IMR-90 (cell line): ENCODE measurements around the gene NDUFAF5. TPM values are rescaled to one million over a fixed set of nuclear protein-coding genes. Genes with fewer than 3 reads are reported as not detected.
A peak's percentile ranks its signal among the peaks of the same experiment; 100 is the strongest.

Experiments
- ATAC-seq: fragments of 200-7000 bp; cut with Tn5 transposase; 2 replicates; pipeline ENCODE4 v1.9.1; 2020; ENCODE audit warnings: low read depth, mild to moderate bottlenecking, moderate library complexity
- BruUV-seq: library from RNA; stranded (reverse); fragments of 400-500 nt; replicated peaks from 2 replicates; lab custom pipeline; 2021; lab: Mats Ljungman, UMichigan
- CTCF ChIA-PET: fragments of 300-600 bp; formaldehyde crosslinking; extraction: SDS; loops from one replicate; lab custom pipeline; 2021; ENCODE audit warnings: antibody characterized with exemption; lab: Yijun Ruan, JAX
- POLR2A ChIA-PET: fragments of 300-600 bp; sonication (Branson Sonifier 250); formaldehyde crosslinking; loops from one replicate; lab custom pipeline; 2022; ENCODE audit warnings: antibody characterized with exemption; ENCODE audit not compliant: unreplicated experiment; lab: Charles Lee
- DNase-seq: peaks from one replicate; pipeline ENCODE4 v3.0.0; 2013
- H2AFZ ChIP-seq: replicated peaks from 2 replicates; pipeline ENCODE3; 2013; ENCODE audit warnings: low read length, mild to moderate bottlenecking; ENCODE audit not compliant: poor library complexity
- H2AK5ac ChIP-seq: 2 replicates; pipeline ENCODE4 v1.6.1; 2013; ENCODE audit warnings: low read depth, low read length, inconsistent platforms
- H2AK9ac ChIP-seq: replicated peaks from 2 replicates; pipeline ENCODE3; 2013; ENCODE audit warnings: mild to moderate bottlenecking, low read depth, low read length, moderate library complexity; ENCODE audit not compliant: poor library complexity
- H2BK120ac ChIP-seq: 2 replicates; pipeline ENCODE4 v1.6.1; 2013; ENCODE audit warnings: low read depth, low read length, inconsistent platforms
- H2BK15ac ChIP-seq: 3 replicates; pipeline ENCODE4 v1.6.1; 2013; ENCODE audit warnings: low read depth, low read length, inconsistent platforms
- H2BK20ac ChIP-seq: 2 replicates; pipeline ENCODE4 v1.6.1; 2013; ENCODE audit warnings: low read depth, mild to moderate bottlenecking, inconsistent platforms, low read length, moderate library complexity
- H2BK5ac ChIP-seq: 2 replicates; pipeline ENCODE4 v1.6.1; 2013; ENCODE audit warnings: mild to moderate bottlenecking, low read depth, low read length, inconsistent platforms; ENCODE audit not compliant: poor library complexity, severe bottlenecking
- H3K14ac ChIP-seq: replicated peaks from 2 replicates; pipeline ENCODE4 v1.6.1; 2013; ENCODE audit warnings: low read depth, low read length, inconsistent platforms
- H3K18ac ChIP-seq: 2 replicates; pipeline ENCODE4 v1.6.1; 2013; ENCODE audit warnings: low read depth, low read length, control low read depth
- H3K23ac ChIP-seq: 2 replicates; pipeline ENCODE4 v1.6.1; 2013; ENCODE audit warnings: low read depth, low read length, inconsistent platforms
- H3K27ac ChIP-seq: 2 replicates; pipeline ENCODE4 v1.5.1; 2013; ENCODE audit warnings: mild to moderate bottlenecking, control low read depth, low read length; ENCODE audit not compliant: insufficient read depth
- H3K27me3 ChIP-seq: 2 replicates; pipeline ENCODE4 v1.6.1; 2013; ENCODE audit warnings: low read length; ENCODE audit not compliant: control insufficient read depth, insufficient read depth
- H3K36me3 ChIP-seq: 2 replicates; pipeline ENCODE4 v1.6.1; 2013; ENCODE audit warnings: low read length, mixed read lengths; ENCODE audit not compliant: control insufficient read depth, insufficient read depth
- H3K4ac ChIP-seq: 2 replicates; pipeline ENCODE4 v1.6.1; 2013; ENCODE audit warnings: low read depth, low read length, inconsistent platforms
- H3K4me1 ChIP-seq: 2 replicates; pipeline ENCODE4 v1.6.1; 2013; ENCODE audit warnings: low read length, mixed read lengths; ENCODE audit not compliant: control insufficient read depth, insufficient read depth
- H3K4me2 ChIP-seq: 2 replicates; pipeline ENCODE4 v1.6.1; 2013; ENCODE audit warnings: low read depth, mild to moderate bottlenecking, control low read depth, low read length, moderate library complexity
- H3K4me3 ChIP-seq: 2 replicates; pipeline ENCODE4 v1.5.1; 2013; ENCODE audit warnings: low read depth, mild to moderate bottlenecking, control low read depth, low read length, moderate library complexity; ENCODE audit not compliant: insufficient read depth
- H3K56ac ChIP-seq: 2 replicates; pipeline ENCODE4 v1.6.1; 2013; ENCODE audit warnings: low read length, inconsistent platforms; ENCODE audit not compliant: insufficient read depth; ENCODE audit errors: extremely low read depth
- H3K79me1 ChIP-seq, 2 experiments: 2 replicates each; pipeline ENCODE4 v1.6.1; 2013; ENCODE audit warnings: low read length in 2 of 2, inconsistent platforms in 1 of 2, low read depth in 1 of 2
- H3K9ac ChIP-seq: 2 replicates; pipeline ENCODE4 v1.6.1; 2013; ENCODE audit warnings: low read depth, low read length, control low read depth
- H3K9me1 ChIP-seq: 2 replicates; pipeline ENCODE4 v1.6.1; 2013; ENCODE audit warnings: low read length, inconsistent platforms; ENCODE audit not compliant: insufficient read depth
- H3K9me3 ChIP-seq: 2 replicates; pipeline ENCODE4 v1.6.1; 2013; ENCODE audit warnings: low read length; ENCODE audit not compliant: control insufficient read depth, insufficient read depth
- H4K20me1 ChIP-seq: 2 replicates; pipeline ENCODE4 v1.6.1; 2013; ENCODE audit warnings: low read length, inconsistent platforms; ENCODE audit not compliant: insufficient read depth
- H4K5ac ChIP-seq: 2 replicates; pipeline ENCODE4 v1.6.1; 2013; ENCODE audit warnings: mild to moderate bottlenecking, low read depth, low read length, control low read depth
- H4K8ac ChIP-seq, 2 experiments: 2 replicates each; pipeline ENCODE4 v1.6.1; 2013; ENCODE audit warnings: low read depth in 2 of 2, low read length in 2 of 2, control low read depth in 1 of 2, inconsistent platforms in 1 of 2
- H4K91ac ChIP-seq: 2 replicates; pipeline ENCODE4 v1.6.1; 2013; ENCODE audit warnings: low read depth, low read length, inconsistent platforms; ENCODE audit not compliant: insufficient read depth
- MAFK ChIP-seq: IDR thresholded peaks from 2 replicates; pipeline ENCODE4 v1.6.1; 2012; ENCODE audit warnings: low read depth, low read length, improper control_type of control experiment
- MXI1 ChIP-seq: IDR thresholded peaks from 2 replicates; pipeline ENCODE4 v1.6.1; 2012; ENCODE audit warnings: low read depth, mild to moderate bottlenecking, low read length, moderate library complexity, borderline replicate concordance
- WGBS, 2 experiments: methylation state at CpG; one replicate each; pipeline versions ENCODE4 v1.1.5 to v1.1.7; 2013; ENCODE audit warnings: missing lambda C conversion rate in 2 of 2; ENCODE audit not compliant: insufficient read length in 1 of 2; ENCODE audit errors: extremely low coverage in 2 of 2; 5-methylcytosine and 5-hydroxymethylcytosine counted together
- dilution Hi-C: fragments of 300-500 bp; cut with HindIII; formaldehyde crosslinking; loops from one replicate; pipeline ENCODE4 v1.14.3; 2018; ENCODE audit warnings: low sequenced_read_pairs; ENCODE audit not compliant: unreplicated experiment
- in situ Hi-C: fragments of 300-500 bp; cut with MboI; formaldehyde crosslinking; loops from 3 replicates; pipeline ENCODE4 v1.14.3; 2019; ENCODE audit warnings: low sequenced_read_pairs, inconsistent platforms, mixed read lengths
- intact Hi-C: fragments of 100-400 bp; cut with micrococcal nuclease; formaldehyde crosslinking; loops from 2 replicates; pipeline ENCODE4 v1.10.0; 2022
- polyA plus RNA-seq, 3 experiments: library from polyadenylated mRNA; depleted of rRNA; stranded (reverse); fragments of >200 nt; gene quantifications; 2 replicates each; pipeline ENCODE4 v1.2.3, GENCODE V29; 2012; ENCODE audit warnings: low replicate concordance in 1 of 3
- total RNA-seq: library from RNA; depleted of rRNA; stranded (reverse); fragments of >200 nt; gene quantifications from 2 replicates; pipeline ENCODE4 v1.2.3, GENCODE V29; 2012

NDUFAF5 gene
- total and polyA plus RNA-seq, 2 of the 4 experiments (the other 2 are of a cell fraction) = 6.8 to 12.3 TPM

GRCh38 chr20:13753436-13754036 lies 31.3 kb upstream of the NDUFAF5 start:
- Histone ChIP-seq H3K4ac (no peak overlapping the region), H3K36me3 (peaks cover 5% of the 10 kb centered on the region; the same call in 1 of the 2 replicates), H2BK20ac (no peak overlapping the region), H3K4me3 (no peak overlapping the region), H2BK120ac (no peak overlapping the region), H2BK5ac (no peak overlapping the region), H3K9ac (no peak overlapping the region), H3K9me3 (no peaks in the 10 kb centered on the region), H4K91ac (no peak overlapping the region), H2BK15ac (no peak overlapping the region), H3K23ac (no peak overlapping the region), H2AFZ (no peak overlapping the region), H4K5ac (no peak overlapping the region), H3K18ac (no peak overlapping the region), H3K9me1 (no peaks in the 10 kb centered on the region), H3K27ac (no peak overlapping the region), H3K56ac (no peak overlapping the region), H2AK5ac (no peak overlapping the region), H3K79me1 (no peaks in the 10 kb centered on the region; a peak in 1 of 4 replicates), H2AK9ac (no peak overlapping the region), H4K20me1 (no peaks in the 10 kb centered on the region), H3K4me2 (no peak overlapping the region), H3K27me3 (no peaks in the 10 kb centered on the region), H3K4me1 (no peaks in the 10 kb centered on the region), H3K14ac (no peak overlapping the region), H4K8ac (no peak overlapping the region)
- DNase-seq = no peak
- intact Hi-C loops (no loop called here), in situ Hi-C loops (loop anchor here (25.0 kb wide), 1 partner anchor 291 kb away; no protein-coding TSS in a partner anchor), dilution Hi-C loops (no loop called here)
- 91% methylated on average over 1 of the region's 2 CpGs; no CpG with 5 or more reads in 1 of the 2 experiments for WGBS, 2 experiments
- ChIA-PET POLR2A (no interaction called here), CTCF (no interaction called here)
- BruUV-seq = no TSS peak
- ATAC-seq = no peak
- TF ChIP-seq MAFK (0 out of 2 replicates have a peak, but pooled peaks have one; percentile 26), MXI1 (no peak)
